Activated naive CD4-positive, alpha-beta T cell treated with Interleukin-2 at 50 U/mL for 16 hours (primary cell): ENCODE results near the gene YY1.
"Not testable (repeated sequence)": the region's sequence is repeated elsewhere in the genome, so short reads cannot be mapped to it uniquely, and the experiment has no call there.

Experiments used
- DNase-seq: peaks from one replicate; pipeline ENCODE4 v3.0.0-alpha.2; 2020

The YY1 gene

GRCh38 chr14:100297320-100298300, 58.7 kb downstream of the YY1 start:
- DNase-seq = no peak

- no peak for DNase-seq
Measured at GRCh38 chr14:100298551-100299237, 59.8 kb downstream of the YY1 start.

- no peak for DNase-seq
Measured at GRCh38 chr14:100299238-100299560, 60.3 kb downstream of the YY1 start.

- DNase-seq = no peak
Measured at GRCh38 chr14:100302616-100303015, 63.7 kb downstream of the YY1 start.

GRCh38 chr14:100303179-100303578, 64.2 kb downstream of the YY1 start:
- no peak for DNase-seq

GRCh38 chr14:100303925-100304324, 65.0 kb downstream of the YY1 start:
- DNase-seq = no peak

- no peak for DNase-seq
Measured at GRCh38 chr14:100304825-100305323, 65.9 kb downstream of the YY1 start.

- DNase-seq = peak; percentile 25
Measured at GRCh38 chr14:100305324-100306100, 66.6 kb downstream of the YY1 start.

GRCh38 chr14:100306101-100306997, 67.4 kb downstream of the YY1 start, which contains the start of gene SLC25A29:
Gene SLC25A29 (minus strand): TSS chr14:100306444. CDS start chr14:100306232, 212 bp downstream.
- peak; percentile 81 for DNase-seq

GRCh38 chr14:100306998-100307765, 68.2 kb downstream of the YY1 start:
- DNase-seq = no peak

- no peak for DNase-seq
Measured at GRCh38 chr14:100307766-100308426, 69.0 kb downstream of the YY1 start.

- not testable (repeated sequence) for DNase-seq
Measured at GRCh38 chr14:100308427-100308792, 69.5 kb downstream of the YY1 start.

- DNase-seq = no peak
Measured at GRCh38 chr14:100309028-100309737, 70.2 kb downstream of the YY1 start.

- not testable (repeated sequence) for DNase-seq
Measured at GRCh38 chr14:100312110-100312876, 73.3 kb downstream of the YY1 start.

GRCh38 chr14:100312877-100313400, 74.0 kb downstream of the YY1 start:
- DNase-seq = no peak

GRCh38 chr14:100313464-100314230, 74.7 kb downstream of the YY1 start:
- DNase-seq = no peak

GRCh38 chr14:100314724-100315123, 75.8 kb downstream of the YY1 start:
- no peak for DNase-seq

GRCh38 chr14:100317389-100317788, 78.4 kb downstream of the YY1 start:
- no peak for DNase-seq
